ENCODE data around the gene PET117.

PET117 gene

DNA sequence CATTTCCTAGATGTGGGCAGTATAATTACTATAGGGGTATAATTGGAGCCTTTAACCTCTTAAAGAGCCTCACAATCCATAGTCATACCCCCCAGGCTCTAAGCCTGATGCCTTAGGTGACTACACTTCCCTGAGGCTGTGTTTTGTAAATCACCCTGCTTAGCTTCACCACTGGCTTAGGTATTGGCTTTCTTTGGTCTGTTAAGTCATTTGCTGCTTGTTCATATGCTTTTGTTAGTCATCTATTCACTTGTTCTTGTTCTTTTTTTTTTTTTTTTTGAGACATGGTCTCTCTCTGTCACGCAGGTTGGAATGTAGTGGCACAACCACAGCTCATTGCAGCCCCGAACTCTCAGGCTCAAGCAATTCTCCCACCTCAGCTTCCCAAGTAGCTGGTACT lies 26.7 kb downstream of the PET117 start:
- no peak overlapping the region for H3K4me3 ChIP-seq (replicated peaks; ENCODE audit: insufficient read depth, low read length)
- no peaks in the 10 kb centered on the region for H3K27me3 ChIP-seq (ENCODE audit: insufficient read depth, poor library complexity, severe bottlenecking)
- TF ChIP-seq, protein P1, sequence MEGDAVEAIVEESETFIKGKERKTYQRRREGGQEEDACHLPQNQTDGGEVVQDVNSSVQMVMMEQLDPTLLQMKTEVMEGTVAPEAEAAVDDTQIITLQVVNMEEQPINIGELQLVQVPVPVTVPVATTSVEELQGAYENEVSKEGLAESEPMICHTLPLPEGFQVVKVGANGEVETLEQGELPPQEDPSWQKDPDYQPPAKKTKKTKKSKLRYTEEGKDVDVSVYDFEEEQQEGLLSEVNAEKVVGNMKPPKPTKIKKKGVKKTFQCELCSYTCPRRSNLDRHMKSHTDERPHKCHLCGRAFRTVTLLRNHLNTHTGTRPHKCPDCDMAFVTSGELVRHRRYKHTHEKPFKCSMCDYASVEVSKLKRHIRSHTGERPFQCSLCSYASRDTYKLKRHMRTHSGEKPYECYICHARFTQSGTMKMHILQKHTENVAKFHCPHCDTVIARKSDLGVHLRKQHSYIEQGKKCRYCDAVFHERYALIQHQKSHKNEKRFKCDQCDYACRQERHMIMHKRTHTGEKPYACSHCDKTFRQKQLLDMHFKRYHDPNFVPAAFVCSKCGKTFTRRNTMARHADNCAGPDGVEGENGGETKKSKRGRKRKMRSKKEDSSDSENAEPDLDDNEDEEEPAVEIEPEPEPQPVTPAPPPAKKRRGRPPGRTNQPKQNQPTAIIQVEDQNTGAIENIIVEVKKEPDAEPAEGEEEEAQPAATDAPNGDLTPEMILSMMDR (IDR thresholded peaks at IDR 0.05; ENCODE audit: insufficient read depth, low read length) = no peak
- TF ChIP-seq REST (IDR thresholded peaks at IDR 0.05; ENCODE audit: insufficient replicate concordance, low read depth) = no peak
- TF ChIP-seq POLR2AphosphoS5 (IDR thresholded peaks at IDR 0.05; ENCODE audit: low read depth) = no peak
- TF ChIP-seq SPI1 (IDR thresholded peaks at IDR 0.05; ENCODE audit: borderline replicate concordance, low read depth) = no peak
- no peak for DNase-seq (ENCODE audit: low read depth in 1 of 2, low spot score in 1 of 2)
- no peak overlapping the region for H3K27ac ChIP-seq (replicated peaks)

- Histone ChIP-seq H3K27ac (replicated peaks) (no peak overlapping the region), H3K4me3 (replicated peaks; ENCODE audit: insufficient read depth, low read length) (no peak overlapping the region), H3K27me3 (ENCODE audit: insufficient read depth, poor library complexity, severe bottlenecking) (no peaks in the 10 kb centered on the region)
- DNase-seq (ENCODE audit: low read depth in 1 of 2, low spot score in 1 of 2) = no peak
- TF ChIP-seq SPI1 (IDR thresholded peaks at IDR 0.05; ENCODE audit: borderline replicate concordance, low read depth) = peak; percentile 40; the same call in 1 of the 2 replicates
- no peak for TF ChIP-seq POLR2AphosphoS5 (IDR thresholded peaks at IDR 0.05; ENCODE audit: low read depth)
Measured at GRCh38 chr20:18165553-18165952, 27.9 kb downstream of the PET117 start.

GRCh38 chr20:18166241-18166881 lies 28.7 kb downstream of the PET117 start:
- TF ChIP-seq REST (IDR thresholded peaks at IDR 0.05; ENCODE audit: insufficient replicate concordance, low read depth) = no peak
- no peak for TF ChIP-seq POLR2AphosphoS5 (IDR thresholded peaks at IDR 0.05; ENCODE audit: low read depth)
- Histone ChIP-seq H3K27me3 (ENCODE audit: insufficient read depth, poor library complexity, severe bottlenecking) (no peaks in the 10 kb centered on the region), H3K27ac (replicated peaks) (0 out of 2 replicates have a peak overlapping the region, but pooled peaks have one; percentile 3), H3K4me3 (replicated peaks; ENCODE audit: insufficient read depth, low read length) (no peak overlapping the region)
- peak in 1 of 2 experiments; percentile 54 for DNase-seq (ENCODE audit: low read depth in 1 of 2, low spot score in 1 of 2)

- Histone ChIP-seq H3K27ac (replicated peaks) (no peak overlapping the region), H3K27me3 (ENCODE audit: insufficient read depth, poor library complexity, severe bottlenecking) (no peaks in the 10 kb centered on the region), H3K4me3 (replicated peaks; ENCODE audit: insufficient read depth, low read length) (no peak overlapping the region)
- TF ChIP-seq, protein P1 (IDR thresholded peaks at IDR 0.05; ENCODE audit: insufficient read depth, low read length) = no peak
- no peak for TF ChIP-seq REST (IDR thresholded peaks at IDR 0.05; ENCODE audit: insufficient replicate concordance, low read depth)
- no peak for TF ChIP-seq POLR2AphosphoS5 (IDR thresholded peaks at IDR 0.05; ENCODE audit: low read depth)
- TF ChIP-seq SPI1 (IDR thresholded peaks at IDR 0.05; ENCODE audit: borderline replicate concordance, low read depth) = no peak
- TF ChIP-seq GABPA (IDR thresholded peaks at IDR 0.05; ENCODE audit: low read depth) = no peak
- no peak for DNase-seq (ENCODE audit: low read depth in 1 of 2, low spot score in 1 of 2)
Measured at GRCh38 chr20:18166950-18167349, 29.3 kb downstream of the PET117 start.
